Thyroid gland (tissue), 4 donors: ENCODE results near the gene ZNF701. TPM values are rescaled to one million over a fixed set of nuclear protein-coding genes. Genes with fewer than 3 reads are reported as not detected.
A peak's percentile ranks its signal among the peaks of the same experiment; 100 is the strongest.
"Not testable (repeated sequence)": the region's sequence is repeated elsewhere in the genome, so short reads cannot be mapped to it uniquely, and the experiment has no call there.

Experiments used
- DNase-seq, 2 donors: peaks; one replicate each; pipeline ENCODE4 v3.0.0-alpha.2; 2019
- H3K27ac ChIP-seq, 3 donors: fragments of 200-600 bp; sonication (generic); 1 replicate in 2 of 3; 2 replicates in 1 of 3; pipeline ENCODE4 v1.5.1; 2016 to 2019; ENCODE audit warnings: mild to moderate bottlenecking in 1 of 3, moderate library complexity in 1 of 3
- H3K27me3 ChIP-seq: fragments of 200-600 bp; sonication (generic); one replicate; pipeline ENCODE4 v1.5.1; 2019
- H3K36me3 ChIP-seq, 2 donors: fragments of 200-600 bp; sonication (generic); one replicate each; pipeline ENCODE4 v1.5.1; 2016 to 2019
- H3K4me1 ChIP-seq, 2 donors: fragments of 200-600 bp; sonication (generic); one replicate each; pipeline ENCODE4 v1.5.1; 2017 to 2019
- H3K4me3 ChIP-seq, 3 donors: fragments of 200-600 bp; sonication (generic); replicated peaks in 1 of 3; 1 replicate in 2 of 3; 2 replicates in 1 of 3; pipeline ENCODE4 v1.5.1; 2016; ENCODE audit warnings: mild to moderate bottlenecking in 1 of 3
- H3K9me3 ChIP-seq: fragments of 200-600 bp; sonication (generic); one replicate; pipeline ENCODE4 v1.5.1; 2017
- CTCF ChIP-seq, 6 experiments: fragments of 200-600 bp in 3 of 6; fragments of 450-650 bp in 3 of 6; sonication (generic) in 3 of 6; IDR thresholded peaks; one replicate each; pipeline ENCODE4 v1.5.1; 2016 to 2019; ENCODE audit warnings: antibody characterized with exemption in 6 of 6, mild to moderate bottlenecking in 2 of 6, inconsistent platforms in 1 of 6, moderate library complexity in 1 of 6
- POLR2A ChIP-seq, 2 donors: fragments of 450-650 bp; IDR thresholded peaks; one replicate each; pipeline ENCODE4 v1.6.1; 2017; ENCODE audit warnings: antibody characterized with exemption in 2 of 2, mild to moderate bottlenecking in 2 of 2, moderate library complexity in 1 of 2
- WGBS, 2 donors: methylation state at CpG; one replicate each; pipeline ENCODE4 v1.1.5; 2017; 5-methylcytosine and 5-hydroxymethylcytosine counted together
- intact Hi-C: fragments of 100-400 bp; cut with DNase I; formaldehyde crosslinking; loops from one replicate; pipeline ENCODE4 v1.15.1; 2023
- total RNA-seq, 4 donors: library from RNA; depleted of rRNA; stranded (reverse); fragments of >200 nt; gene quantifications; one replicate each; pipeline ENCODE4 v1.2.3, GENCODE V29; 2016

Gene ZNF701
- total RNA-seq, 4 donors from 2014 or later = 22.3 to 39.3 (median 28.3) TPM

- H3K4me1 ChIP-seq = peaks cover 5 to 9% of the 10 kb centered on the region in 2 donors
- no peaks in the 10 kb centered on the region for H3K36me3 ChIP-seq
- H3K9me3 ChIP-seq = no peaks in the 10 kb centered on the region
- DNase-seq = no peak
- H3K4me3 ChIP-seq = no peak overlapping the region
- intact Hi-C loops = no loop called here
- H3K27ac ChIP-seq = no peak overlapping the region
- H3K27me3 ChIP-seq = no peaks in the 10 kb centered on the region
- TF ChIP-seq CTCF (IDR thresholded peaks at IDR 0.05) = no peak
- no peak for TF ChIP-seq POLR2A (IDR thresholded peaks at IDR 0.05)
- 89 to 92% methylated on average over 6 of the region's 6 CpGs for WGBS, 2 donors
Measured at GRCh38 chr19:52566121-52566520, 4.0 kb upstream of the ZNF701 start.

- TF ChIP-seq CTCF (IDR thresholded peaks at IDR 0.05) (no peak), POLR2A (IDR thresholded peaks at IDR 0.05) (no peak)
- H3K36me3 ChIP-seq = no peaks in the 10 kb centered on the region
- no peak overlapping the region for H3K4me3 ChIP-seq
- peaks cover 7 to 9% of the 10 kb centered on the region in 2 donors for H3K4me1 ChIP-seq
- WGBS, 2 donors = 91 to 98% methylated on average over 2 of the region's 2 CpGs
- no peak for DNase-seq
- intact Hi-C loops = no loop called here
- no peaks in the 10 kb centered on the region for H3K9me3 ChIP-seq
- H3K27me3 ChIP-seq = no peaks in the 10 kb centered on the region
- H3K27ac ChIP-seq = no peak overlapping the region
Measured at GRCh38 chr19:52566588-52566987, 3.5 kb upstream of the ZNF701 start.

GRCh38 chr19:52567921-52568320 lies 2.2 kb upstream of the ZNF701 start:
- H3K27me3 ChIP-seq = no peaks in the 10 kb centered on the region
- TF ChIP-seq CTCF (IDR thresholded peaks at IDR 0.05) (no peak), POLR2A (IDR thresholded peaks at IDR 0.05) (no peak)
- H3K36me3 ChIP-seq = no peaks in the 10 kb centered on the region
- H3K27ac ChIP-seq = no peak overlapping the region
- no peak for DNase-seq
- peaks cover 7 to 9% of the 10 kb centered on the region in 2 donors for H3K4me1 ChIP-seq
- WGBS, 2 donors = 96 to 97% methylated on average over 10 to 14 of the region's 14 CpGs
- no peak overlapping the region for H3K4me3 ChIP-seq
- H3K9me3 ChIP-seq = no peaks in the 10 kb centered on the region
- intact Hi-C loops = no loop called here

GRCh38 chr19:52569638-52569999 lies 468 bp upstream of the ZNF701 start:
- H3K4me1 ChIP-seq, H3K9me3 ChIP-seq, intact Hi-C loops, H3K27me3 ChIP-seq, H3K36me3 ChIP-seq: not testable (repeated sequence)
- peak; percentile 83 to 85 for DNase-seq
- 2 to 8% methylated on average over 12 to 13 of the region's 13 CpGs for WGBS, 2 donors
- Histone ChIP-seq H3K4me3 (peak overlapping the region in 2 of 3 donors; percentile 31 to 56), H3K27ac (peak overlapping the region; percentile 63 to 84 (median 77))

GRCh38 chr19:52584736-52585440 lies 14.8 kb downstream of the ZNF701 start:
- H3K27me3 ChIP-seq = no peaks in the 10 kb centered on the region
- intact Hi-C loops = no loop called here
- no peaks in the 10 kb centered on the region for H3K4me1 ChIP-seq
- H3K9me3 ChIP-seq = no peaks in the 10 kb centered on the region
- no peak overlapping the region for H3K4me3 ChIP-seq
- TF ChIP-seq CTCF (IDR thresholded peaks at IDR 0.05) (no peak), POLR2A (IDR thresholded peaks at IDR 0.05) (no peak)
- H3K27ac ChIP-seq = no peak overlapping the region
- DNase-seq = peak in 1 of 2 donors; percentile 51
- peaks cover 23 to 43% of the 10 kb centered on the region in 2 donors for H3K36me3 ChIP-seq
- WGBS, 2 donors = 48 to 73% methylated on average over 39 of the region's 39 CpGs
